Ishikawa (cell line): Measurements from ENCODE around the gene HS2ST1.

Source experiments
- CREB1 ChIP-seq: IDR thresholded peaks from 2 replicates; pipeline ENCODE4 v1.6.1; 2012; ENCODE audit warnings: low read depth
- EP300 ChIP-seq: IDR thresholded peaks from 2 replicates; pipeline ENCODE4 v1.6.1; 2012; ENCODE audit warnings: borderline replicate concordance
- RAD21 ChIP-seq: IDR thresholded peaks from 2 replicates; pipeline ENCODE4 v1.6.1; 2012; ENCODE audit warnings: low read depth
- REST ChIP-seq: IDR thresholded peaks from 2 replicates; pipeline ENCODE4 v1.6.1; 2012; ENCODE audit warnings: low read depth, mild to moderate bottlenecking
- TAF1 ChIP-seq: IDR thresholded peaks from 2 replicates; pipeline ENCODE4 v1.6.1; 2012; ENCODE audit warnings: low read depth, mild to moderate bottlenecking
- TCF12 ChIP-seq: IDR thresholded peaks from 2 replicates; pipeline ENCODE4 v1.6.1; 2012; ENCODE audit warnings: low read depth
- YY1 ChIP-seq: IDR thresholded peaks from 2 replicates; pipeline ENCODE4 v1.6.1; 2012; ENCODE audit warnings: low read depth

GRCh38 chr1:86872086-86872485 lies 42.3 kb upstream of the HS2ST1 start:
- TF ChIP-seq YY1, result no peak
- no peak for TF ChIP-seq TAF1
- no peak for TF ChIP-seq TCF12
- TF ChIP-seq RAD21, result no peak
- no peak for TF ChIP-seq REST
- no peak for TF ChIP-seq CREB1
- TF ChIP-seq EP300, result no peak
